Peyer's patch (tissue), 4 donors: ENCODE data around the gene MRPL49.

Source experiments
- POLR2A ChIP-seq, 2 donors: fragments of 450-650 bp; IDR thresholded peaks; one replicate each; pipeline ENCODE4 v1.5.1; 2017; ENCODE audit warnings: antibody characterized with exemption in 2 of 2, mild to moderate bottlenecking in 2 of 2, moderate library complexity in 2 of 2
- TF ChIP-seq, protein P1 (sequence below), 6 experiments: fragments of 450-650 bp in 4 of 6; fragments of 200-600 bp in 2 of 6; sonication (generic) in 1 of 6; IDR thresholded peaks; one replicate each; pipeline ENCODE4 v1.5.1; 2017 to 2019; ENCODE audit warnings: antibody characterized with exemption in 6 of 6, mild to moderate bottlenecking in 3 of 6, moderate library complexity in 1 of 6

DNA sequence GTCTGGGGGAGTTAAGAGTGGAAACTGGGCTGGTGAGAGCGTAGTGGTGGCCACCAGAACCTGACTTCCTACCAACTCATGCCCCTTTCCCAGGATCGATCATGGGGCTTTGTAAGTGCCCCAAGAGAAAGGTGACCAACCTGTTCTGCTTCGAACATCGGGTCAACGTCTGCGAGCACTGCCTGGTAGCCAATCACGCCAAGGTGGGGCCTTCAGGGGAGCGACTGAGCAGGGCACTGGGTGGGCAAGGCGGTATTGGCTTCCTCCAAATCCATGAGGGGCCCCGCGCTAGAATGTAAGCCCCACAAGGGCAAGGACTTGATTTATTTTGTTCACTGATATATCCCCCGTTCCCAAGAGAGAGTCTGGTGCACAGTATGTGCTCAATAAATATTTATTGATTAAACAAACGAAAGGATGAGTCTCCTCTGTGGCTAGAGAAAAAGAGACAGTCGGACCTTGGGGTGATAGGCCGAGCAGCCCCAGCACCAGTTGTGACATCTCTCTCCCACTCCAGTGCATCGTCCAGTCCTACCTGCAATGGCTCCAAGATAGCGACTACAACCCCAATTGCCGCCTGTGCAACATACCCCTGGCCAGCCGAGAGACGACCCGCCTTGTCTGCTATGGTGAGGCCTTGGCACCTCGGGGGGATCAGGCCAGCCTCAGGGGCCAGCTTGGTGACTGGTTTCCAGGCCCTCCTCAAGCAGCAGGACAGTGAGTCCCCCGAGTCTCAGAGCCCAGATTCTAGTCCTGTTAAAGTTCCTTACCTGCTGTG, 37.3 kb upstream of the MRPL49 start:
- TF ChIP-seq, protein P1, sequence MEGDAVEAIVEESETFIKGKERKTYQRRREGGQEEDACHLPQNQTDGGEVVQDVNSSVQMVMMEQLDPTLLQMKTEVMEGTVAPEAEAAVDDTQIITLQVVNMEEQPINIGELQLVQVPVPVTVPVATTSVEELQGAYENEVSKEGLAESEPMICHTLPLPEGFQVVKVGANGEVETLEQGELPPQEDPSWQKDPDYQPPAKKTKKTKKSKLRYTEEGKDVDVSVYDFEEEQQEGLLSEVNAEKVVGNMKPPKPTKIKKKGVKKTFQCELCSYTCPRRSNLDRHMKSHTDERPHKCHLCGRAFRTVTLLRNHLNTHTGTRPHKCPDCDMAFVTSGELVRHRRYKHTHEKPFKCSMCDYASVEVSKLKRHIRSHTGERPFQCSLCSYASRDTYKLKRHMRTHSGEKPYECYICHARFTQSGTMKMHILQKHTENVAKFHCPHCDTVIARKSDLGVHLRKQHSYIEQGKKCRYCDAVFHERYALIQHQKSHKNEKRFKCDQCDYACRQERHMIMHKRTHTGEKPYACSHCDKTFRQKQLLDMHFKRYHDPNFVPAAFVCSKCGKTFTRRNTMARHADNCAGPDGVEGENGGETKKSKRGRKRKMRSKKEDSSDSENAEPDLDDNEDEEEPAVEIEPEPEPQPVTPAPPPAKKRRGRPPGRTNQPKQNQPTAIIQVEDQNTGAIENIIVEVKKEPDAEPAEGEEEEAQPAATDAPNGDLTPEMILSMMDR (IDR thresholded peaks at IDR 0.05), result no peak
- no peak for TF ChIP-seq POLR2A (IDR thresholded peaks at IDR 0.05)
